B cell (primary cell): ENCODE results near the gene WBP1. TPM values are rescaled to one million over a fixed set of nuclear protein-coding genes. Genes with fewer than 3 reads are reported as not detected.

Experiments
- ATAC-seq: fragments of 200-7000 bp; cut with Tn5 transposase; one replicate; pipeline ENCODE4 v1.10.0; 2021; ENCODE audit warnings: low read depth, mild to moderate bottlenecking, moderate number of reproducible peaks, moderate library complexity
- CTCF ChIA-PET: fragments of 350-600 bp; sonication (Branson Sonifier 250); formaldehyde crosslinking; loops from one replicate; lab custom pipeline; 2021; ENCODE audit warnings: antibody characterized with exemption, inconsistent platforms; lab: Charles Lee
- POLR2A ChIA-PET: fragments of 350-600 bp; sonication (Branson Sonifier 250); formaldehyde crosslinking; loops from one replicate; lab custom pipeline; 2021; ENCODE audit warnings: antibody characterized with exemption; lab: Charles Lee
- DNase-seq: peaks from one replicate; pipeline ENCODE4 v3.0.0; 2013
- H2AFZ ChIP-seq: 2 replicates; pipeline ENCODE4 v1.6.1; 2012; ENCODE audit warnings: mild to moderate bottlenecking, low read depth, low read length; ENCODE audit not compliant: insufficient read depth, poor library complexity, severe bottlenecking
- H3K27ac ChIP-seq, 2 donors: 1 replicate in 1 of 2; 2 replicates in 1 of 2; pipeline ENCODE4 v1.5.1; 2012 to 2013; ENCODE audit warnings: low read length in 2 of 2, mild to moderate bottlenecking in 2 of 2, moderate library complexity in 1 of 2
- H3K27me3 ChIP-seq, 4 experiments: fragments of 200-600 bp in 1 of 4; sonication (generic) in 1 of 4; replicated peaks in 1 of 4; 1 replicate in 2 of 4; 2 replicates in 2 of 4; pipeline versions ENCODE4 v1.6.1 to v1.7.0; 2013 to 2016; ENCODE audit warnings: low read length in 3 of 4, mild to moderate bottlenecking in 2 of 4, mixed read lengths in 1 of 4, moderate library complexity in 1 of 4; ENCODE audit not compliant: insufficient read depth in 4 of 4, control insufficient read depth in 3 of 4; ENCODE audit errors: control extremely low read depth in 1 of 4
- H3K36me3 ChIP-seq, 2 experiments: replicated peaks in 1 of 2; 1 replicate in 1 of 2; 2 replicates in 1 of 2; pipeline versions ENCODE4 v1.6.1 to v1.7.1; 2013; ENCODE audit warnings: low read length in 1 of 2; ENCODE audit not compliant: insufficient read depth in 2 of 2, control insufficient read depth in 1 of 2; ENCODE audit errors: control extremely low read depth in 1 of 2, extremely low read depth in 1 of 2
- H3K4me1 ChIP-seq, 2 donors: fragments of 200-600 bp in 1 of 2; sonication (generic) in 1 of 2; 1 replicate in 1 of 2; 2 replicates in 1 of 2; pipeline versions ENCODE4 v1.5.1 to v1.6.1; 2013 to 2017; ENCODE audit warnings: low read length in 2 of 2; ENCODE audit not compliant: control insufficient read depth in 2 of 2, insufficient read depth in 2 of 2
- H3K4me2 ChIP-seq: replicated peaks from 2 replicates; pipeline ENCODE3; 2012; ENCODE audit warnings: mild to moderate bottlenecking, low read depth, low read length; ENCODE audit not compliant: poor library complexity, severe bottlenecking
- H3K4me3 ChIP-seq, 5 experiments: fragments of 200-600 bp in 1 of 5; sonication (generic) in 1 of 5; 1 replicate in 3 of 5; 2 replicates in 2 of 5; pipeline versions ENCODE4 v1.5.1 to v1.7.0; 2011 to 2016; ENCODE audit warnings: low read length in 4 of 5, mild to moderate bottlenecking in 4 of 5, low read depth in 2 of 5, control low read depth in 1 of 5, moderate library complexity in 1 of 5; ENCODE audit not compliant: insufficient read depth in 1 of 5; ENCODE audit errors: control extremely low read depth in 1 of 5, extremely low read depth in 1 of 5
- H3K79me2 ChIP-seq: fragments of 200-600 bp; sonication (generic); one replicate; pipeline ENCODE4 v1.6.0; 2016; ENCODE audit warnings: low read length; ENCODE audit not compliant: control insufficient read depth, insufficient read depth
- H3K9ac ChIP-seq: fragments of 200-600 bp; sonication (generic); 2 replicates; pipeline ENCODE4 v1.6.1; 2017; ENCODE audit warnings: mild to moderate bottlenecking, low read length, moderate library complexity
- H3K9me3 ChIP-seq, 3 donors: one replicate each; pipeline versions ENCODE4 v1.6.1 to v1.7.1; 2013; ENCODE audit warnings: low read length in 2 of 3; ENCODE audit not compliant: control insufficient read depth in 2 of 3, insufficient read depth in 1 of 3; ENCODE audit errors: control extremely low read depth in 1 of 3
- H4K20me1 ChIP-seq: 2 replicates; pipeline ENCODE4 v1.6.0; 2012; ENCODE audit warnings: mild to moderate bottlenecking, low read length; ENCODE audit not compliant: insufficient read depth, control insufficient read depth, poor library complexity, severe bottlenecking
- H3K27ac Mint-ChIP-seq: one replicate; pipeline ENCODE4 v1.8.0; 2021; ENCODE audit warnings: mixed read lengths
- H3K27me3 Mint-ChIP-seq: one replicate; pipeline ENCODE4 v1.8.0; 2021; ENCODE audit warnings: mixed read lengths
- H3K4me1 Mint-ChIP-seq: one replicate; pipeline ENCODE4 v1.8.0; 2021; ENCODE audit warnings: mixed read lengths
- H3K4me3 Mint-ChIP-seq: one replicate; pipeline ENCODE4 v1.8.0; 2021; ENCODE audit warnings: mixed read lengths
- H3K9me3 Mint-ChIP-seq: one replicate; pipeline ENCODE4 v1.8.0; 2022; ENCODE audit warnings: mixed read lengths; ENCODE audit not compliant: insufficient read depth
- EZH2 ChIP-seq: IDR thresholded peaks from 2 replicates; pipeline ENCODE4 v1.6.1; 2012; ENCODE audit warnings: borderline replicate concordance, low read depth, mild to moderate bottlenecking, moderate library complexity, low read length; ENCODE audit not compliant: insufficient read depth, poor library complexity, severe bottlenecking
- WGBS: methylation state at CpG from one replicate; pipeline ENCODE4 v1.1.5; 2013; ENCODE audit warnings: missing lambda C conversion rate; ENCODE audit not compliant: insufficient coverage; 5-methylcytosine and 5-hydroxymethylcytosine counted together
- intact Hi-C: fragments of 100-400 bp; cut with micrococcal nuclease; formaldehyde crosslinking; loops from one replicate; pipeline ENCODE4 v1.10.0; 2022
- polyA plus RNA-seq: library from polyadenylated mRNA; depleted of rRNA; stranded (reverse); fragments of >200 nt; gene quantifications from 2 replicates; pipeline ENCODE4 v1.2.3, GENCODE V29; 2012
- total RNA-seq, 2 donors: library from RNA; stranded (reverse); fragments of 120-200 nt in 1 of 2; gene quantifications; 1 replicate in 1 of 2; 2 replicates in 1 of 2; pipeline versions ENCODE4 v1.2.3 to v1.2.4, GENCODE V29; 2013 to 2022
- TF ChIP-seq, protein P1 (sequence below): fragments of 200-600 bp; IDR thresholded peaks from one replicate; pipeline ENCODE4 v1.8.0; 2022; ENCODE audit warnings: antibody characterized with exemption, mild to moderate bottlenecking

Gene WBP1
- total and polyA plus RNA-seq, 2 donors (not counting 1 experiment from before 2014, with no cell fraction given): 98.4 to 207 TPM

DNA sequence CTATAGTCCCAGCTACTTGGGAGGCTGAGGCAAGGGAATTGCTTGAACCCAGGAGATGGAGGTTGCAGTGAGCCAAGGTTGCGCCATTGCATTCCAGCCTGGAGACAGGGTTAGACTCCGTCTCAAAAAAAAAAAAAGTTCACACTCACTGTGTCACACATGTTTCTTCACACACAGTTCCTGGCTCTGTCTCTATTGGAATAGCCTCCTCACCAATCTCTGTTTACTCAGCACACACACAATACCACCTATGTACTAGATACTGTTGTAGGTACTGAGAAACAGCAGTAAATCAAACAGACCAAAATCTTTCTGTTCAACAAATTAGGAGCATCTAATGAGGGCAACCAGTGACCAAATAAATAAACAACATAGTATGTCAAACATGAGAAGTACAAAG, 27.9 kb downstream of the WBP1 start:
- 100% methylated on average over 2 of the region's 2 CpGs for WGBS
- H3K4me3 ChIP-seq: no peak overlapping the region
- ChIA-PET CTCF (interaction anchor here (0.7 to 7.1 kb wide), 3 partner anchors 14 to 114 kb away, joined by 3 to 149 read pairs (median 3); no protein-coding TSS in a partner anchor), POLR2A (no interaction called here)
- Mint-ChIP-seq H3K27me3 (no peaks in the 10 kb centered on the region), H3K4me1 (peaks cover 26% of the 10 kb centered on the region), H3K9me3 (no peaks in the 10 kb centered on the region), H3K27ac (no peak overlapping the region), H3K4me3 (no peak overlapping the region)
- H3K9me3 ChIP-seq: no peaks in the 10 kb centered on the region
- no peaks in the 10 kb centered on the region for H3K27me3 ChIP-seq
- peaks cover 0 to 45% of the 10 kb centered on the region in 2 experiments for H3K36me3 ChIP-seq
- DNase-seq: no peak
- peaks cover 55% of the 10 kb centered on the region for H4K20me1 ChIP-seq
- TF ChIP-seq, protein P1, sequence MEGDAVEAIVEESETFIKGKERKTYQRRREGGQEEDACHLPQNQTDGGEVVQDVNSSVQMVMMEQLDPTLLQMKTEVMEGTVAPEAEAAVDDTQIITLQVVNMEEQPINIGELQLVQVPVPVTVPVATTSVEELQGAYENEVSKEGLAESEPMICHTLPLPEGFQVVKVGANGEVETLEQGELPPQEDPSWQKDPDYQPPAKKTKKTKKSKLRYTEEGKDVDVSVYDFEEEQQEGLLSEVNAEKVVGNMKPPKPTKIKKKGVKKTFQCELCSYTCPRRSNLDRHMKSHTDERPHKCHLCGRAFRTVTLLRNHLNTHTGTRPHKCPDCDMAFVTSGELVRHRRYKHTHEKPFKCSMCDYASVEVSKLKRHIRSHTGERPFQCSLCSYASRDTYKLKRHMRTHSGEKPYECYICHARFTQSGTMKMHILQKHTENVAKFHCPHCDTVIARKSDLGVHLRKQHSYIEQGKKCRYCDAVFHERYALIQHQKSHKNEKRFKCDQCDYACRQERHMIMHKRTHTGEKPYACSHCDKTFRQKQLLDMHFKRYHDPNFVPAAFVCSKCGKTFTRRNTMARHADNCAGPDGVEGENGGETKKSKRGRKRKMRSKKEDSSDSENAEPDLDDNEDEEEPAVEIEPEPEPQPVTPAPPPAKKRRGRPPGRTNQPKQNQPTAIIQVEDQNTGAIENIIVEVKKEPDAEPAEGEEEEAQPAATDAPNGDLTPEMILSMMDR: no peak
- TF ChIP-seq EZH2: no peak
- peaks cover 54% of the 10 kb centered on the region for H3K79me2 ChIP-seq
- no peak overlapping the region for H3K4me2 ChIP-seq
- H2AFZ ChIP-seq: no peak overlapping the region
- no peak for ATAC-seq
- H3K27ac ChIP-seq: no peak overlapping the region
- H3K9ac ChIP-seq: no peak overlapping the region
- peaks cover 17 to 23% of the 10 kb centered on the region in 2 donors for H3K4me1 ChIP-seq
- intact Hi-C loops: no loop called here

DNA sequence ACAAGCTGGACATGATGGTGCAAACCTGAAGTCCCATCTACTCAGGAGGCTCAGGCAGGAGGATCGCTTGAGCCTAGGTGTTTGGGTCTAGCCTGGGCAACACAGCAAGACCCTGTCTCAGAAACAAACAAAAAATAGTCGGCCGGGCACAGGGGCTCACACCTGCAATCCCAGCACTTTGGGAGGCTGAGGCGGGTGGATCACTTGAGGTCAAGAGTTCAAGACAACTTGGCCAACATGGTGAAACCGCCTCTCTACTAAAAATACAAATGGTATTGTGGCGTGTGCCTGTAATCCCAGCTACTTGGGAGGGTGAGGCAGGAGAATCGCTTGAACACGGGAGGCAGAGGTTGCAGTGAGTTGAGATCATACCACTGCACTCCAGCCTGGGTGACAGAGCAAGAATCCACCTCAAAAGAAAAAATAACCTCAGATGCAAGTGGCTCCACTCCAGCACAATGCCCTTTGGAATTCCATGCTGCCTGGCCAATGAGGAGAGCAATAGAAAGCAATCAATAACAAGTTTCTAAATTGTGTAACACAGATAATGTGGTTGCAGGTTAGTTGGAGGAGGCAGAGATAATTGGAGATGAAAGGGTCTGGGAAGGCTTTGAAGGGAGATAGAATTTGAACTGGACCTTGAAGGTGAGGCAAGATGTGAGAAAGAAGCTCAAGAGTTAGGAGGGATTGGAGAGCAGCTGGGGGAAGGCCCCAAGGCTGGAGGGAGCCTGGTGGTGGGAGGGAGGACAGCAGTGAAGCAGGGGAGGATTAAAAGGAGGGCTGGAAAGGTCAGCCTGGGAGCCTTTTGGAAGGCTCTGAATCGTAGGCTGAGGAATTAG, 30.6 kb downstream of the WBP1 start:
- Histone ChIP-seq H4K20me1 (peaks cover 40% of the 10 kb centered on the region), H3K27ac (no peak overlapping the region), H3K9me3 (no peaks in the 10 kb centered on the region), H2AFZ (no peak overlapping the region), H3K79me2 (peaks cover 35% of the 10 kb centered on the region), H3K27me3 (no peaks in the 10 kb centered on the region), H3K4me3 (no peak overlapping the region), H3K4me1 (peaks cover under 1 to 4% of the 10 kb centered on the region in 2 donors), H3K9ac (no peak overlapping the region), H3K36me3 (peaks cover 0 to 65% of the 10 kb centered on the region in 2 experiments), H3K4me2 (no peak overlapping the region)
- no peak for ATAC-seq
- H3K27me3 Mint-ChIP-seq: no peaks in the 10 kb centered on the region
- DNase-seq: no peak
- 97% methylated on average over 6 of the region's 9 CpGs for WGBS
- CTCF ChIA-PET: interaction anchor here (0.9 to 1.3 kb wide), 3 partner anchors 13 to 99 kb away, joined by 3 read pairs; no protein-coding TSS in a partner anchor
- no peak overlapping the region for H3K27ac Mint-ChIP-seq
- H3K4me1 Mint-ChIP-seq: peaks cover 6% of the 10 kb centered on the region
- POLR2A ChIA-PET: no interaction called here
- TF ChIP-seq, protein P1: no peak
- no peak for TF ChIP-seq EZH2
- no peak overlapping the region for H3K4me3 Mint-ChIP-seq
- no peaks in the 10 kb centered on the region for H3K9me3 Mint-ChIP-seq
- intact Hi-C loops: no loop called here
